HS-27A (cell line): ENCODE measurements around the gene HERC2.
"Not testable (repeated sequence)": the region's sequence is repeated elsewhere in the genome, so short reads cannot be mapped to it uniquely, and the experiment has no call there.

ENCODE experiments used
- DNase-seq: peaks from one replicate; pipeline ENCODE4 v3.0.0-alpha.2; 2012; ENCODE audit warnings: low read depth, missing footprints

Gene HERC2

DNA sequence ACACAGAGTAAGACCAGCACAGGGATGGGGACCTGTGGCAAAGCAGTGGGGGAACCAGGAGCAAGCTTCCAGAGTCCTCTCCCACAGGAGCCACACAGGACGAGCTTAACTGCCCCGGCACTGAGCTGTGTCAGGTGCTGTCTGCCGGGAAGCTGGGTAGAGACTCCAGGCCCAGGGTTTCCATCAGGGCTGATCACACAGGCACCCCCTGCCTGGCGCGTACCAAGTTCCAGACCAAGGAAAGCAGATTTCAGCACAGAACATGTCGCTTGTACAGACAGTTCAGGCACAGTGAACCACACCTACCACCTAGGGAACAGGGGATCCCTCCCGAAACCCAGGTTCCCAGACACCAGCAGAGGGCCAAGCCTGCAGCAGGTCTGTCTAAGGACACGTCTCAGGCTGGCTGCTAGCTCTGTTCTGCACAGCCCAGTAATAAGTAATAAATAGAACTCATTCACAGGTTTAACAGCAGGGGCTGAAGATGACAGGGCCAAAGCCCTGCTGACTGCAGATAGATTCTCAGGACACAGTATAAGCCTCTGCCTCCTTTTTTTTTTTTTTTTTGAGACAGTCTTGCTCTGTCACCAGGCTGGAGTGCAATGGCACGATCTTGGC lies 192.6 kb downstream of the HERC2 start:
- no peak for DNase-seq

- DNase-seq = no peak
Measured at GRCh38 chr15:28128031-28128430, 193.9 kb downstream of the HERC2 start.

- no peak for DNase-seq
Measured at GRCh38 chr15:28127036-28127435, 194.9 kb downstream of the HERC2 start.

DNA sequence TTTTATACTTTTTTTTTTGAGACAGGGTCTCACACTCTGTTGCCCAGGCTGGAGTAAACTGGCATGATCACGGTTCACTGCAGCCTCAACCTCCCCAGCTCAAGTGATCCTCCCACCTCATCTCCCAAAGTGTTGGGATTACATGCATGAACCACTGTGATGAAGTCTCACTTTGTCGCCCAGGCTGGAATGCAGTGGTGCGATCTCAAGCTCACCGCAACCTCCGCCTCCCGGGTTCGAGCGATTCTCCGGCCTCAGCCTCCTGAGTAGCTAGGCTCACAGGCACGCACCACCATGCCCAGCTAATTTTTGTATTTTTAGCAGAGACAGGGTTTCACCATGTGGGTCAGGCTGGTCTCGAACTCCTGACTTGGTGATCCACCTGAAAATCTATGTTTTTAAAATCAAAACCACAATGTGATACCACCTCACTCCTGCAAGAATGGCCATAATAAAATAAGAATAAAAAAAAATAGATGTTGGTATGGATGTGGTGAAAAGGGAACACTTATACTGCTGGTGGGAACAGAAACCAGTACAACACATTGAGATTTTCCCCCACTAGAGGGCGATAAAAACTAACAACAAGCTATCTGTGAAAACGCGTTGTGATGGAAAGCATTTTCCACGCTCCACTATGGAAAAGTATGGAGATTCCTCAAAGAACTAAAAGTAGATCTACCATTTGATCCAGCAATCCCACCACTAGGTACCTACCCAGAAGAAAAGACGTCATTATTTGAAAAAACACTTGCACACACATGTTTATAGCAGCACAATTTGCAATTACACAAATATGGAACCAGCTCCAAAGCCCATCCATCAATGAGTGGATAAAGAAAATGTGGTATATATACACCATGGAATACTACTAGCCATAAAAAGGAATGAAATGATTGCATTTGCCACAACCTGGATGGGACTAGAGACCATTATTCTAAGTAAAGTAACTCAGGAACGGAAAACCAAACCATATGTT lies 196.0 kb downstream of the HERC2 start:
- DNase-seq = no peak

DNA sequence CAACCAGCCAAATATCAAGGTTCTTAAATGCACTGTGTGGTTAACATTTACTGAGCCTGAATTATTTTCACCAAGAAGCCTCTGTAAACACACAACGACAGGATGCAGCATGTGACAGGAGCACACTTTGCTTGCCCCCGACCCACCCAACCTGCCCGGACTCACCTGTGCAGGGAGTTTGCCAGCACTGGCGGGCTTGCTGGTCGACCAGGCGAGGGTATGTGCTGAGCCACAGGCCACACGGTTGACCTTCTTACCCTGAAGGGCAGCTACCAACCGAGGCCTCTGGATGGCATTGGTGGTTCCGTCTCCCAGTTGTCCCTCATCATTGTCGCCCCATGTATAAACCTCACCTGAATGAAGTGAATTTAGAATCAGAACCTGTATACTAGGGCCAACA lies 197.1 kb downstream of the HERC2 start:
- no peak for DNase-seq

DNA sequence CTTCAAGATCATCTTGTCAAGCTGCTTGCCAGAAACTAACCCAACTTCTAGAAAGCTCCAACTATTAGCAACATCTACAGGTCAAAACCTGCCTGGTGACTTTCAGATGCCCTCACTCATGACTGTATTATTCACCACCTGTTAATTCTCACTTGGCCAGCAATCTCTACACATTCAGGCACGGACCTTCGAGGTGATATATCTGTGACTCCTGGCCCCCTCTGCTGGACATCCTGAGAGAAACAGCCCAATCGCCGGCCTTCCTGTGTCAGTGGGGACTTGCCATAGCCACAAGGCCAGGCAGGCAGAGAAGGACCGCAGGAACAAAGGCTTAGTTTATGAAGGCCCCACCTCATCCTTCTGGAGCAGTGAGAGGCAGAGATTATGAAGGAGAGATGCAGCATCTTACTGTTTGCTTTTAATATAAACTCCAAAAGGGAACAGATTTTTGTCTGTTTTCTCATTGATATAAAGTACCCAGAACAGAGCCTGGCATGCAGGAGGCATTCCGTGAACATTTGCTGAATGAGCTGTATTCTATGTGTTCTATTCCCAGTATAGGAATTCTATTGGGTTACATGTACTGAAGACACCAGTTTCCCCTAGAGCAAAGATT lies 198.5 kb downstream of the HERC2 start:
- no peak for DNase-seq

DNA sequence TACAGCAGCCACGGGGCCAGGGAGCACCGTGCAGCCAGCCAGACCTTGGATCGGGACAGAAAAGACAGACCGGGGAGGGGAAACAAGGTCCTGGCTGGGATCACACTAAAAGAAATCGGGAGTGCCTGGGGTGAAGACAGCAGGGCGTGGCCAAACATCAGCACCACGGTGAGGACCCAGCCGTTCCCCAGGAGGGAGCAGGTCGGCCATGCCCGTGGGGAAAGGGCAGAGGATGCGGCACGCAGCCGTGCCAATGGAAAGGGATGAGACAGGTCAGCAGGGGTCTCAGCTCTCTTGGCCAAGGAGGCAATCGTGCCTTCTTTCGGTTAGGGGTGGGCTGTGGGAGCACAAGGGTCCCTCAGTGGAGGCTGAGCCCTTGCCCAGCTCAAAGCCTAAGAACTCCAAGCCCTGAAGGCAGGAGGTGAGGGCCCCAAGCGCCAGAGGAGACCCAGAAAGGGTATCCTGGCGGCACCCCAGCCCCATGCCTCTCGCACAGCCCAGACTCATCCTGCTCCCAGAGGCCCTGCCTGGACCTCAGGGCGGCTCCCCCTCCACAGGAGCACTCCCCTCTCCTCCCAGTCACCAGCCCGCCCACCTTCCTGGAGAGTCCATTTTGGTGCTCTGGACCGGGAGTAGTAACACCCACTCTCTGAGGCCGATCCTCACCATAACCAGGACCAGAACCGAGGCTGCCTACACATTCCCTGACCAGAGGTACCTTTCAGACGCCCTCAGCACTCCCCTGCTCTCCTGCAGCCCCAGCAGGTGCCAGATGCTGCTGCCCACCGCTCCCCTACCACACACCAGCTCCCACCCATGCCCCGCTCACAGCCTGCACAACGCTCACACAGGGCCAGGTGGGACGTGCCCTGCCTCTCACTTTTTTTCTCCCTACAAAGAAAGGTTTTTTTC lies 199.7 kb downstream of the HERC2 start:
- DNase-seq = no peak

DNA sequence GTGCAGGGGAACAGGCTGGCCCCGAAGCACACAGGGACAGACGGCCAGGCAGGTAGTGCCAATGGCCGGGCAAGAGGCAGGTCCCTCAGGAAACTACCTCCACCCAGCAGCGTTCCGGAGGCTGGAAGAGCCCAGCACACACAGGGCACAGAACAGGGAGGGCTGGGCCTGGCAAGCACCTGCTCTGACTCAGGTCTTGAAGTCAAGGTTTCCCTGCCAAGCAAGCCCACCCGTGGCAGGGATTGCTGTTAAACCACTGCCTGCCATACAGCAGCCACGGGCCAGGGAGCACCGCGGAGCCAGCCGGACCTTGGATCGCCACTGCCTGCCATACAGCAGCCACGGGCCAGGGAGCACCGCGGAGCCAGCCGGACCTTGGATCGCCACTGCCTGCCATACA lies 200.4 kb downstream of the HERC2 start:
- DNase-seq = not testable (repeated sequence)

DNA sequence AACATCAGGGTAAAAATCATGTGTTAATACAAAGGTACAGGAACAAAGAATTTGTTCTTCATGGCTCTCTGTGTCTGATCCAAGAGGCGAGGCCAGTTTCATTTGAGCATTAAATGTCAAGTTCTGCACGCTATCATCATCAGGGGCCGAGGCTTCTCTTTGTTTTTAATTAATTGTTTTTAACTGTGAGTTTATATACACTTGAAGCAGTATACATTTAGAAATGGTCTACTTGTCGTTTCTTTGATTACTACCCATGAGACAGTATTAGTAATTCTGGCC lies 201.7 kb downstream of the HERC2 start:
- no peak for DNase-seq

DNA sequence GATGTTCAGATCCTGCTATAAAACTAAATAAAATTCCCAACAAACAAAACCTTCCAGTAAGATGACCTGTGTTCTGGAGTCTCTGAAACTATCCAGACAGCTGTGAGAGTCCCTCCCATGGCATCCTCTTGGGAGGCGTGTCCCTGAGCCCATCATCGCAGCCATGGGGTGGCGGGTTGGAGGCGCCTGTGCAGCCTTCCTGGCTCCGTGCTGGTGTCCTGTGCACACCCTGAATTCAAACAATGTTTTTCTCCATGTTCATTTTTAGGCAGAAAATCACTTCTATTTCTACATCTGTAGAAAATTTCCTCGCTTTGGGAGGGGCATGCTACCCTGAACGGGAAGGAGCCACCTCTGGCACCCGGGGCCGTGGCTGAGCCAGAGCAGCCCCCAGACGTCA lies 203.4 kb downstream of the HERC2 start:
- no peak for DNase-seq

DNA sequence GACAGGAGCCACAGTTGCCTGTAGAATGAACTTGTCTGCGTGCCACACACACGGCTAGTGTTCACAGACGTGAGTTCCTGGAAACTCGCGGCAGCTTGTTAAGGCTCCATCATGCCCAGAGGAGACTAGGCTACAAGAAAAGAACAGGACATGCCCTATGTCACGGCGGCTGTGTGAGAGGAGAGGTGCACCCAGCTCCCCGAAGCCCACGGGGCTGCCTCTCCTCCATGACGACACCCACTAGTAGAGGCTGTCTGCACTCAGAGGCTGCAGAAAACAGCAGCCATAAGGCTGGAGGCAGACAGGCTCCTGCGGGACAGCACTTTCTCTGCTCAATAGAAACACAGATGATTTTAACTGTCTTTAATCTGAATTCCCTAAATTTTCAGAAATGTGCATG lies 203.9 kb downstream of the HERC2 start:
- no peak for DNase-seq

- no peak for DNase-seq
Measured at GRCh38 chr15:28117432-28117990, 204.5 kb downstream of the HERC2 start.

- no peak for DNase-seq
Measured at GRCh38 chr15:28116521-28117431, 205.2 kb downstream of the HERC2 start.

DNA sequence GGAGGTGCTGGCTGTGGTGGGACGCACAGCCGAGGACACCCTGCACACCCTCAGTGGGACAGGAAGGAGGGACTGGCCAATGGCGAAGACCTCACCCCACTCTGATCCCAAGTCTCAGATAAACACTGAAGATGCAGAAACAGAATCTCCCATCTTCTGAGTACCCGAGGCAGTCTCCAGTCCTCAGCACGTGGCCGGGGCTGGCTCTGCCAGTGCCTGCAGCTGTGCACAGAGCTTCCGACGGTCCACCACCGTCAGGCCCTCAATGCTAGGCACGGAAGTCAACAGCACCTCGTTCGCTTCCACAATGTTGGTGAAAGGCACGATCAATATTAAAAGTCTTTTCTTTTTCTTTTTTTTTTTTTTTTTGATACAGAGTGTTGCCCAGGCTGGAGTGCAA lies 206.1 kb downstream of the HERC2 start:
- DNase-seq = no peak

- DNase-seq = no peak
Measured at GRCh38 chr15:28114721-28115622, 207.0 kb downstream of the HERC2 start.

- DNase-seq = no peak
Measured at GRCh38 chr15:28114114-28114455, 207.9 kb downstream of the HERC2 start.

DNA sequence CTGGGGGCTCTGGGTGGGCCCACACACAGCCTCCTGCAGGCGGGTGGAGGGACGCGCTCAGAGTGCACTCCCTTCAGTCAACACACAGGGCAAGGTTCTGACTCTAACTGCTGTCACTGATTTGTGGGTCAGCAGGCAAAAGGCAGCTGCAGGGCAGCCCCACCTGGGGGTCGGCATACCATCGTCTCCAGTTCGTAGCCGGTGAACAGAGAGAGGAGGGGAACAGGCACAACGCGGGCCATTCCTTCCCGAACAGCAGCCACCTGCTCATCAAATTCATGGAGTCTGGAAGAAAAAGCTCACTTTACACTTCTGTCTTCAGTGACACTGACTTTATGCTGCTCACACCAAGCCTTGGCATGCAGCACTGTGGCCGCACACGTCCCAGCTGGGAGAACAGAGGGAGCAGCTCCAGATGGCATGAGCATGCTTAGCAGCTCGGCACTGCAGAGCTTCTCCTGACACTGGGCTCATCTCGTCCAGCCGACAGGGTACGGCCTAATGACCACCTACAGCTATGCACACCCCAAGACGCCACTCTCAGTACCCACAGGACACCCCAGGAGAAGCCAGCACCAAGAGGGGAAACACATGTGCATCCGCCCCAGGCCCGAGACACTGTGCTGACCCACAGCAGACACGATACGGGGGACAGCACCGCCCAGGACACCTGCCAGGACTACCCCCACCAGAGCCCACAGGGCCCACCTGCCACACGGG lies 208.4 kb downstream of the HERC2 start:
- DNase-seq = no peak

DNA sequence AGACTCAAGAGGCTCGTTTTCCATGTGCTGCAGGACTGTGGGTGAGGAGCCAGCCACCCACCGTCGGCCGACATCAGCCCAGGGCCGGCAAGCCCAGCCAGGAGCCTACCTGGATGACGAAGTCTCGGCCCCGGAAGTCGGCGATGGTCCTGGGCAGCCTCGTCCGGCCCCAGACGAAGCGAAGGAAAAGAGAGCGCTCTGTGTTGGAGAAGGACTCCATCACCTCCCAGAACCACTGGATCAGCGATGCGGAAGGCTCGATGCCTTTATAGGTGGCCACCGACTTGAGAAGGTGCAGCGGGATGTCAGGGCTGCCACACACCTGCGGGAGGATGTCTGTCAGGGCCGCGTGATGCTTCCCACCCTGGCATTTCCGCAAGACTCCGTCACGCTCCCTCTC lies 209.0 kb downstream of the HERC2 start:
- DNase-seq = no peak

DNA sequence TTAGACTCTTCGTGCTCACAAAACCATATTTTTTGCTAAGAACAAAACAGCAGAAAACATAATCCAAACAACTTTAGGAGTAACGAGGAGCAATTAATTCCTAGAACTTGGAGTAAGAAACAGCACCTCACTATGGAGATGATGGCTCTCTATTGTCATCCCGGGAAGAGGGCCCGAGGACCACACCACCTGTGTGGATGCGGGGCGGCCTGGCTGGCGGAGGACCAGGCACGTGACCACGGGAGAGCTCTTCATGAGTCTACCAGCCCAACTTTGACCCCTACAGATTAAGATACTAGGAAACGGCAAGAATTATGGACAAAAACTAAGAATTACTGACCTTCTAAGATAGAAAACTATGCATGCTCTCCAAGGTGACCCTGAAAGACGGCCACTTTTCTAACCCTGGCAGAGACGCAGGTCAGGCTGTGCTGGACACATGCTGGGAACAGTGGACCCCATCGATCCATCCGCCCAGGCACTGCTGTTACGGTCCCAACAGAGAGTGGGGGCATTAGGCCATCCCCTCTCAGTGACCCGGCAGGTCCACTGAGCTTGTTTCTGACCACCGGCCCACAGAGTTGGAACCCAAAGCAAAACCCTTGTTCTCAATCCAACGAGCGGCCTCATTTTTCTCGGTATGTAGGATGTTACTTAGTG lies 209.7 kb downstream of the HERC2 start:
- no peak for DNase-seq
